ENCODE measurements around the gene KREMEN2. TPM values are rescaled to one million over a fixed set of nuclear protein-coding genes. Genes with fewer than 3 reads are reported as not detected.

KREMEN2 gene
- total and polyA plus RNA-seq, 9 of the 15 experiments (the other 6 are each of a cell fraction or from before 2014, with no cell fraction given) = 0.04 to 7.7 (median 1.5) TPM; not detected in 1

DNA sequence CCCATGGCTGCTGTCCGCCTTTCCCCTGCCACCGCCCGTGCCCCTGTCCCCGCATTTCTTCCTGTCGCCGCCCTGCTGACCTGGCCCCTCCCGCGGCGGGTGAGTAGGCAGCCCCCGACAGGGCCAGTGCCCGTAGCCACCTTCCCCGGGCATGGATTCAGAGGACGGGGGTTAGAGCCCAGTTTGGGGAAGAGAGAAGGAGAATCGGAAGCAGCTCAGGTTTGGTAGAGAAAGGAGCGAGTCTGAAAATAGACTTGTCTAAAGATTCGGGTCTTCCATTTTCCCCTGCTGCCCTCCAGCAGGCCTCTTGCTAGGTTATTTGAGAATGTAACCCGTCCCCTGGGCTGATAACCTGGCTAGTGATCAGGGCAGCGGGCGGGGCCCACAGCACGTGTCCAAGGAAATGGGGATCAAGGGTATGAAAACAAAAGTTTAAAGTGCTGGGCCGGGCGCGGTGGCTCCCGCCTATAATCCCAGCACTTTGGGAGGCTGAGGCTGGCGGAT lies 40.8 kb downstream of the KREMEN2 start (continued):
- TF ChIP-seq, protein P1, sequence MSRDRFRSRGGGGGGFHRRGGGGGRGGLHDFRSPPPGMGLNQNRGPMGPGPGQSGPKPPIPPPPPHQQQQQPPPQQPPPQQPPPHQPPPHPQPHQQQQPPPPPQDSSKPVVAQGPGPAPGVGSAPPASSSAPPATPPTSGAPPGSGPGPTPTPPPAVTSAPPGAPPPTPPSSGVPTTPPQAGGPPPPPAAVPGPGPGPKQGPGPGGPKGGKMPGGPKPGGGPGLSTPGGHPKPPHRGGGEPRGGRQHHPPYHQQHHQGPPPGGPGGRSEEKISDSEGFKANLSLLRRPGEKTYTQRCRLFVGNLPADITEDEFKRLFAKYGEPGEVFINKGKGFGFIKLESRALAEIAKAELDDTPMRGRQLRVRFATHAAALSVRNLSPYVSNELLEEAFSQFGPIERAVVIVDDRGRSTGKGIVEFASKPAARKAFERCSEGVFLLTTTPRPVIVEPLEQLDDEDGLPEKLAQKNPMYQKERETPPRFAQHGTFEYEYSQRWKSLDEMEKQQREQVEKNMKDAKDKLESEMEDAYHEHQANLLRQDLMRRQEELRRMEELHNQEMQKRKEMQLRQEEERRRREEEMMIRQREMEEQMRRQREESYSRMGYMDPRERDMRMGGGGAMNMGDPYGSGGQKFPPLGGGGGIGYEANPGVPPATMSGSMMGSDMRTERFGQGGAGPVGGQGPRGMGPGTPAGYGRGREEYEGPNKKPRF (IDR thresholded peaks at IDR 0.05; ENCODE audit: low read depth, low read length) = no peak
- no peak for TF ChIP-seq ZNF224 (CRISPR knock-in tag; IDR thresholded peaks at IDR 0.05)
- TF ChIP-seq, protein P2, sequence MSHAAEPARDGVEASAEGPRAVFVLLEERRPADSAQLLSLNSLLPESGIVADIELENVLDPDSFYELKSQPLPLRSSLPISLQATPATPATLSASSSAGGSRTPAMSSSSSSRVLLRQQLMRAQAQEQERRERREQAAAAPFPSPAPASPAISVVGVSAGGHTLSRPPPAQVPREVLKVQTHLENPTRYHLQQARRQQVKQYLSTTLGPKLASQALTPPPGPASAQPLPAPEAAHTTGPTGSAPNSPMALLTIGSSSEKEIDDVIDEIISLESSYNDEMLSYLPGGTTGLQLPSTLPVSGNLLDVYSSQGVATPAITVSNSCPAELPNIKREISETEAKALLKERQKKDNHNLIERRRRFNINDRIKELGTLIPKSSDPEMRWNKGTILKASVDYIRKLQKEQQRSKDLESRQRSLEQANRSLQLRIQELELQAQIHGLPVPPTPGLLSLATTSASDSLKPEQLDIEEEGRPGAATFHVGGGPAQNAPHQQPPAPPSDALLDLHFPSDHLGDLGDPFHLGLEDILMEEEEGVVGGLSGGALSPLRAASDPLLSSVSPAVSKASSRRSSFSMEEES (CRISPR knock-in tag; IDR thresholded peaks at IDR 0.05) = no peak
- TF ChIP-seq KLF6 (CRISPR knock-in tag; IDR thresholded peaks at IDR 0.05; ENCODE audit: borderline replicate concordance) = peak; percentile 28; the same call in 1 of the 2 replicates
- TF ChIP-seq FUS (optimal IDR thresholded peaks at IDR 0.05; ENCODE audit: low read depth, low read length) = no peak
- TF ChIP-seq RBM22 (IDR thresholded peaks at IDR 0.05; ENCODE audit: low read depth, low read length, poor library complexity, severe bottlenecking) = no peak
- TF ChIP-seq ELF1 (tag; IDR thresholded peaks at IDR 0.05) = no peak
- TF ChIP-seq KAT8 (IDR thresholded peaks at IDR 0.05; ENCODE audit: low read depth) = no peak
- TF ChIP-seq LARP7 (IDR thresholded peaks at IDR 0.05) = no peak
- no peak for TF ChIP-seq TEAD2 (tag; IDR thresholded peaks at IDR 0.05)
- TF ChIP-seq, protein P3, sequence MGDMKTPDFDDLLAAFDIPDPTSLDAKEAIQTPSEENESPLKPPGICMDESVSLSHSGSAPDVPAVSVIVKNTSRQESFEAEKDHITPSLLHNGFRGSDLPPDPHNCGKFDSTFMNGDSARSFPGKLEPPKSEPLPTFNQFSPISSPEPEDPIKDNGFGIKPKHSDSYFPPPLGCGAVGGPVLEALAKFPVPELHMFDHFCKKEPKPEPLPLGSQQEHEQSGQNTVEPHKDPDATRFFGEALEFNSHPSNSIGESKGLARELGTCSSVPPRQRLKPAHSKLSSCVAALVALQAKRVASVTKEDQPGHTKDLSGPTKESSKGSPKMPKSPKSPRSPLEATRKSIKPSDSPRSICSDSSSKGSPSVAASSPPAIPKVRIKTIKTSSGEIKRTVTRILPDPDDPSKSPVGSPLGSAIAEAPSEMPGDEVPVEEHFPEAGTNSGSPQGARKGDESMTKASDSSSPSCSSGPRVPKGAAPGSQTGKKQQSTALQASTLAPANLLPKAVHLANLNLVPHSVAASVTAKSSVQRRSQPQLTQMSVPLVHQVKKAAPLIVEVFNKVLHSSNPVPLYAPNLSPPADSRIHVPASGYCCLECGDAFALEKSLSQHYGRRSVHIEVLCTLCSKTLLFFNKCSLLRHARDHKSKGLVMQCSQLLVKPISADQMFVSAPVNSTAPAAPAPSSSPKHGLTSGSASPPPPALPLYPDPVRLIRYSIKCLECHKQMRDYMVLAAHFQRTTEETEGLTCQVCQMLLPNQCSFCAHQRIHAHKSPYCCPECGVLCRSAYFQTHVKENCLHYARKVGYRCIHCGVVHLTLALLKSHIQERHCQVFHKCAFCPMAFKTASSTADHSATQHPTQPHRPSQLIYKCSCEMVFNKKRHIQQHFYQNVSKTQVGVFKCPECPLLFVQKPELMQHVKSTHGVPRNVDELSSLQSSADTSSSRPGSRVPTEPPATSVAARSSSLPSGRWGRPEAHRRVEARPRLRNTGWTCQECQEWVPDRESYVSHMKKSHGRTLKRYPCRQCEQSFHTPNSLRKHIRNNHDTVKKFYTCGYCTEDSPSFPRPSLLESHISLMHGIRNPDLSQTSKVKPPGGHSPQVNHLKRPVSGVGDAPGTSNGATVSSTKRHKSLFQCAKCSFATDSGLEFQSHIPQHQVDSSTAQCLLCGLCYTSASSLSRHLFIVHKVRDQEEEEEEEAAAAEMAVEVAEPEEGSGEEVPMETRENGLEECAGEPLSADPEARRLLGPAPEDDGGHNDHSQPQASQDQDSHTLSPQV (IDR thresholded peaks at IDR 0.05) = peak; percentile 56
- TF ChIP-seq, protein P4, sequence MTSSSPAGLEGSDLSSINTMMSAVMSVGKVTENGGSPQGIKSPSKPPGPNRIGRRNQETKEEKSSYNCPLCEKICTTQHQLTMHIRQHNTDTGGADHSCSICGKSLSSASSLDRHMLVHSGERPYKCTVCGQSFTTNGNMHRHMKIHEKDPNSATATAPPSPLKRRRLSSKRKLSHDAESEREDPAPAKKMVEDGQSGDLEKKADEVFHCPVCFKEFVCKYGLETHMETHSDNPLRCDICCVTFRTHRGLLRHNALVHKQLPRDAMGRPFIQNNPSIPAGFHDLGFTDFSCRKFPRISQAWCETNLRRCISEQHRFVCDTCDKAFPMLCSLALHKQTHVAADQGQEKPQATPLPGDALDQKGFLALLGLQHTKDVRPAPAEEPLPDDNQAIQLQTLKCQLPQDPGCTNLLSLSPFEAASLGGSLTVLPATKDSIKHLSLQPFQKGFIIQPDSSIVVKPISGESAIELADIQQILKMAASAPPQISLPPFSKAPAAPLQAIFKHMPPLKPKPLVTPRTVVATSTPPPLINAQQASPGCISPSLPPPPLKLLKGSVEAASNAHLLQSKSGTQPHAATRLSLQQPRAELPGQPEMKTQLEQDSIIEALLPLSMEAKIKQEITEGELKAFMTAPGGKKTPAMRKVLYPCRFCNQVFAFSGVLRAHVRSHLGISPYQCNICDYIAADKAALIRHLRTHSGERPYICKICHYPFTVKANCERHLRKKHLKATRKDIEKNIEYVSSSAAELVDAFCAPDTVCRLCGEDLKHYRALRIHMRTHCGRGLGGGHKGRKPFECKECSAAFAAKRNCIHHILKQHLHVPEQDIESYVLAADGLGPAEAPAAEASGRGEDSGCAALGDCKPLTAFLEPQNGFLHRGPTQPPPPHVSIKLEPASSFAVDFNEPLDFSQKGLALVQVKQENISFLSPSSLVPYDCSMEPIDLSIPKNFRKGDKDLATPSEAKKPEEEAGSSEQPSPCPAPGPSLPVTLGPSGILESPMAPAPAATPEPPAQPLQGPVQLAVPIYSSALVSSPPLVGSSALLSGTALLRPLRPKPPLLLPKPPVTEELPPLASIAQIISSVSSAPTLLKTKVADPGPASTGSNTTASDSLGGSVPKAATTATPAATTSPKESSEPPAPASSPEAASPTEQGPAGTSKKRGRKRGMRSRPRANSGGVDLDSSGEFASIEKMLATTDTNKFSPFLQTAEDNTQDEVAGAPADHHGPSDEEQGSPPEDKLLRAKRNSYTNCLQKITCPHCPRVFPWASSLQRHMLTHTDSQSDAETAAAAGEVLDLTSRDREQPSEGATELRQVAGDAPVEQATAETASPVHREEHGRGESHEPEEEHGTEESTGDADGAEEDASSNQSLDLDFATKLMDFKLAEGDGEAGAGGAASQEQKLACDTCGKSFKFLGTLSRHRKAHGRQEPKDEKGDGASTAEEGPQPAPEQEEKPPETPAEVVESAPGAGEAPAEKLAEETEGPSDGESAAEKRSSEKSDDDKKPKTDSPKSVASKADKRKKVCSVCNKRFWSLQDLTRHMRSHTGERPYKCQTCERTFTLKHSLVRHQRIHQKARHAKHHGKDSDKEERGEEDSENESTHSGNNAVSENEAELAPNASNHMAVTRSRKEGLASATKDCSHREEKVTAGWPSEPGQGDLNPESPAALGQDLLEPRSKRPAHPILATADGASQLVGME (CRISPR knock-in tag; IDR thresholded peaks at IDR 0.05) = no peak
- TF ChIP-seq TOE1 (IDR thresholded peaks at IDR 0.05; ENCODE audit: borderline replicate concordance) = no peak
- TF ChIP-seq TOE1 (CRISPR knock-in tag; IDR thresholded peaks at IDR 0.05; ENCODE audit: borderline replicate concordance, low read depth) = no peak
- no peak for TF ChIP-seq SRSF7 (optimal IDR thresholded peaks at IDR 0.05; ENCODE audit: low read depth, low read length)

Measured in K562 (cell line).